Mononuclear cell (primary cell): ENCODE data around the gene BYSL. TPM values are rescaled to one million over a fixed set of nuclear protein-coding genes. Genes with fewer than 3 reads are reported as not detected.

Experiments
- H3K27me3 ChIP-seq: 2 replicates; pipeline ENCODE4 v1.6.0; 2011; ENCODE audit warnings: low read length, control low read depth; ENCODE audit not compliant: insufficient read depth
- H3K4me1 ChIP-seq: 2 replicates; pipeline ENCODE4 v1.5.1; 2011; ENCODE audit warnings: mild to moderate bottlenecking, low read length, control low read depth; ENCODE audit not compliant: insufficient read depth
- H3K4me3 ChIP-seq: 2 replicates; pipeline ENCODE4 v1.5.1; 2011; ENCODE audit warnings: mild to moderate bottlenecking, low read length, moderate library complexity
- H3K9me3 ChIP-seq: 2 replicates; pipeline ENCODE4 v1.5.1; 2011; ENCODE audit warnings: low read depth, mild to moderate bottlenecking, control low read depth, low read length
- total RNA-seq: library from RNA; depleted of rRNA; stranded (reverse); fragments of >200 nt; gene quantifications from one replicate; pipeline ENCODE4 v1.2.3, GENCODE V29; 2012

The BYSL gene
- total RNA-seq: 3.8 TPM

- H3K27me3 ChIP-seq: no peaks in the 10 kb centered on the region
- H3K4me1 ChIP-seq: peaks cover 38% of the 10 kb centered on the region
- peak within 1 kb of the TSS; percentile 84 for H3K4me3 ChIP-seq
- H3K9me3 ChIP-seq: no peaks in the 10 kb centered on the region
Observed at GRCh38 chr6:41920921-41921711, at the start of gene BYSL, which contains the start of gene MED20. Gene BYSL (plus strand): TSS chr6:41921499. CDS start chr6:41921563, 64 bp downstream. Gene MED20 (minus strand): TSS chr6:41921139. CDS start chr6:41921018, 121 bp downstream.

DNA sequence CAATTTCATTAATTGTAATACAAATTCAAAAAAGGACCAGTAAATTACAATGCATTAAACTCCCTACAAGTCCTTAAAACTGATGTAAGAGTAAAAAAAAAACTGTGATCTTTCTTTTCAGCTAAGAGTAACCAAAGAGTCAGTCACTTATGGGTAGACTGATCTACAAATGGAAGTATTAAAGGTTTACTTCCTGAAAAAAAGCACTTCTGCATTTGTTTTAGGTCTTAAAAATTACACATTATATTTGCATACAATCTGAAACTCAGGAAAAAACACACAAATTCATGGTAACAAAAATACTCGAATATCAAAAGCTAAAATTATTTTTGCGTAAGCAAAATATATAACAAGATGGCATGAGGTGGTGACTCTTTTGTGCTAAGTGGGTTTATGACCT lies 49.6 kb upstream of the BYSL start:
- no peaks in the 10 kb centered on the region for H3K27me3 ChIP-seq
- no peaks in the 10 kb centered on the region for H3K9me3 ChIP-seq
- H3K4me3 ChIP-seq: no peak overlapping the region
- H3K4me1 ChIP-seq: peaks cover 3% of the 10 kb centered on the region

GRCh38 chr6:41872147-41872546 lies 49.2 kb upstream of the BYSL start:
- H3K9me3 ChIP-seq: no peaks in the 10 kb centered on the region
- peaks cover 3% of the 10 kb centered on the region for H3K4me1 ChIP-seq
- H3K4me3 ChIP-seq: no peak overlapping the region
- H3K27me3 ChIP-seq: no peaks in the 10 kb centered on the region

GRCh38 chr6:41874741-41875140 lies 46.6 kb upstream of the BYSL start:
- Histone ChIP-seq H3K9me3 (no peaks in the 10 kb centered on the region), H3K4me1 (peaks cover 3% of the 10 kb centered on the region), H3K4me3 (no peak overlapping the region), H3K27me3 (no peaks in the 10 kb centered on the region)

- Histone ChIP-seq H3K4me3 (no peak overlapping the region), H3K27me3 (no peaks in the 10 kb centered on the region), H3K4me1 (peaks cover 2% of the 10 kb centered on the region), H3K9me3 (no peaks in the 10 kb centered on the region)
Observed at GRCh38 chr6:41877051-41877680, 44.1 kb upstream of the BYSL start.

DNA sequence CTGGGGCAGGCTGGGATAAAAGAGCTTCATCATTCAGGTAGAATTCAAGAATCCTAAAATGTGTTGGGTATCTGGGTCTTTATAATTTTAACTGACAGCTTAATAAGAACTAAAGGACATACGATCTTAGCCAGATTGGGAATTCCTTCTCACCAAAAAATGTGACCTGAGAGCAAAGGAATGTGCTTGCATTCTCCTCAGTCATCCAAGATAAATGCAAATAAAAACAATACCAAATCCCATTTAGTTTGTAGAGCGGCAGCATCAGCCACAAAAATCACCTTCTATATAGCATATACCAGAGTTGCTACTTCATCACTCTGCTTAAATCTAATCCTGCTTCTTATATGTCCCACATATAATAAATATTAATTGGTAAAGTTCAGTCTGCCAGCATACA lies 43.1 kb upstream of the BYSL start:
- Histone ChIP-seq H3K4me1 (no peaks in the 10 kb centered on the region), H3K9me3 (no peaks in the 10 kb centered on the region), H3K27me3 (no peaks in the 10 kb centered on the region), H3K4me3 (no peak overlapping the region)

DNA sequence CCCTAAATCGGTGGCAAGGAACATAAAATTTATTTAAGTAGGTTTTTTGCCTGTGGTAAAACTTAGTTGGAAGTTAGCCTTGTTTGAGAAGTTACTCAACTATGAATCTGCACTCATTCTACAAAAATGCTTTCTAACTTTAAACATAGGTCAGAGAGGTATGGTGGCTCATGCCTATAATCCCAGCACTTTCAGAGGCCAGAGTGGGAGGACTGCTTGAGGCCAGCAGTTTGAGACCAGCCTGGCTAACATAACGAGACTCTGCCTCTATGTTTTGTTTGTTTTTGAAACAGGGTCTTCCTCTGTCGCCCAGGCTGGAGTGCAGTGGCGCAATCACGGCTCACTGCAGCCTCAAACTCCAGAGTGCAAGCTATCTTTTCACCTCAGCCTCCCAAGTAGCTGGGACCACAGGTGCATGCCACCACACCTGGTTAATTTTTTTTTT lies 42.3 kb upstream of the BYSL start:
- Histone ChIP-seq H3K4me1 (no peaks in the 10 kb centered on the region), H3K4me3 (no peak overlapping the region), H3K27me3 (no peaks in the 10 kb centered on the region), H3K9me3 (no peaks in the 10 kb centered on the region)

DNA sequence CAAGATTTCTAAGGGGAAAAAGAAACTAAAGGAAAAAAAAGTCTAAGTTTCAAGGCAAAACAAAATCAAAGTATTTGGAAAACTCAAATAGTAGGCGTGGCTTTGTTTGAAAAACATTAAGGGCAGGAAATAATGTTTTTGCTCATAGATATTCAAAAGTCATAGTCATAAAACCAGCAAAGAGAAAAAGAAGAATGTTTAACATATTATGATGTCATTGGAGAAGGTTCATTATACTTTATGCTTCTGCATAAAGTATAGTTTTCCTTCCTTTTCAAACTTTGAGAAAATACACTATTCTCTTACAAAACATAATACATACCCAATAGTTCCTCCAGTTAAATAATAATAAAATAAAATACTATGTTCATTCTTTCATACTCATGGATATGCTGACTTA lies 39.8 kb upstream of the BYSL start:
- Histone ChIP-seq H3K4me1 (no peaks in the 10 kb centered on the region), H3K9me3 (no peaks in the 10 kb centered on the region), H3K4me3 (no peak overlapping the region), H3K27me3 (no peaks in the 10 kb centered on the region)

DNA sequence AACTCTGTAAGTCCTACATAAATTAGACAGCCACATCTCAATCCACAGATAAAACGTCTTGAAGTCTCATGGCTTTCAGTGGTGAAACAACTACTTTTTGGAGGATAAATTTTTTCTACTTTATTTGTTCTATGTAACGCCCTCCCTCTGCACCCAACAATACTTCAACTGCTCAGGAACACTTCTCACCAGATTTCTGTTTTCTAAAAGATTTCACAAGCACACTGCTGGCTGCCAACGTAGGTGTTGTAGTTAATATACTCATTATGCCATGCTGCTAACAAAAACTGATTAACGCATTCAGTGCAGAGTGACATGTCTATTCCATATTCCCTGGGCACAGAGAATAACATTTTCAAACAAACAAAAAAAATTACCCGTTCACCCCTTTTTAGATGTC lies 36.3 kb upstream of the BYSL start:
- no peak overlapping the region for H3K4me3 ChIP-seq
- no peaks in the 10 kb centered on the region for H3K9me3 ChIP-seq
- no peaks in the 10 kb centered on the region for H3K4me1 ChIP-seq
- H3K27me3 ChIP-seq: no peaks in the 10 kb centered on the region

DNA sequence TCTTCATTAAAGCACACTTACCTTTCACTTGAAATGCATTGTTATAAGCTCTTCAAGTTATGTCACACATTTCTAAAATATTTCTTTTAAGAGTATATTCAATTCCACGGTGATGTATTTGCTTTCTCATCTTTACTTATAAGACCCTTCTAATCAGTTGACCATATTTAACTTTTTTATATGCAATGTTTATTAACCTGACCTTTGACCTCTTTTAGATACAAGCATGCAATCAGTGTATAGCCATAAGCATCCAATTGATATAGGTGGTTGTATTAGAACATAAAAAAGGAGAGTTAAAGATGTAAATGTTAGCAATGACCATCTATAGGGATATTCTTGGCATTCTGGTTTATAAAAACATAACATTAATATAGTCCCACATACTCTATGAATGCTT lies 35.4 kb upstream of the BYSL start:
- Histone ChIP-seq H3K9me3 (no peaks in the 10 kb centered on the region), H3K4me3 (no peak overlapping the region), H3K4me1 (no peaks in the 10 kb centered on the region), H3K27me3 (no peaks in the 10 kb centered on the region)

DNA sequence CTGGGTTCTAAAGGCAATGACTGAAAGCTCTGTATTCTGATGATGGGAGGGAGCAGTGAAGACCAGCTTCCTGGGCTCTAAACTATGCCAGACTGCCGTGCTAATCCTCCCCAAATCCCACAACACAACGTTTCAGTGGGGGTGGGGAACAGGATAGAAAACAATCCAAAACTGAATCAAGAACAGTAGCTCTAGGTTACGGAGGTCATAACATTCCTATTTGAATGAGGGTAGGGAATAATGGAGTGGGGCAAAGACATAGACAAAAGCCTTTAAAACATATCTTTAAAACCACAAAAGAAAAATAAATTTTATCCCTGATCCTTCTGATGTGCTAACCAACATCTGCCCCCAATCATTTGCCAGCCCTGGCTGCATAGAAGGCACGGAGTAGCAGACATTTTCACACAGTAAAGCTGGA lies 34.0 kb upstream of the BYSL start:
- no peaks in the 10 kb centered on the region for H3K27me3 ChIP-seq
- no peaks in the 10 kb centered on the region for H3K4me1 ChIP-seq
- no peaks in the 10 kb centered on the region for H3K9me3 ChIP-seq
- no peak overlapping the region for H3K4me3 ChIP-seq

GRCh38 chr6:41892921-41893564 lies 28.3 kb upstream of the BYSL start:
- no peak overlapping the region for H3K4me3 ChIP-seq

GRCh38 chr6:41894366-41895299 lies 26.7 kb upstream of the BYSL start:
- no peaks in the 10 kb centered on the region for H3K9me3 ChIP-seq
- H3K4me1 ChIP-seq: peaks cover 22% of the 10 kb centered on the region
- peak overlapping the region; percentile 38 for H3K4me3 ChIP-seq
- no peaks in the 10 kb centered on the region for H3K27me3 ChIP-seq

More at GRCh38 chr6:41892921-41893564, 28.3 kb upstream of the BYSL start:
- peaks cover 22% of the 10 kb centered on the region for H3K4me1 ChIP-seq
- no peaks in the 10 kb centered on the region for H3K9me3 ChIP-seq
- H3K27me3 ChIP-seq: no peaks in the 10 kb centered on the region
